GM12878 (cell line): ENCODE measurements around the gene SCYGR1. TPM values are rescaled to one million over a fixed set of nuclear protein-coding genes. Genes with fewer than 3 reads are reported as not detected.

Experiments
- ATAC-seq: fragments of 200-7000 bp; cut with Tn5 transposase; 3 replicates; pipeline ENCODE4 v1.9.1; 2020; ENCODE audit warnings: mild to moderate bottlenecking, moderate library complexity
- BruUV-seq: library from RNA; stranded (reverse); fragments of 400-500 nt; replicated peaks from 2 replicates; lab custom pipeline; 2021; lab: Mats Ljungman, UMichigan
- CTCF ChIA-PET: fragments of 300-600 bp; sonication (Branson Sonifier 250); formaldehyde crosslinking; extraction: SDS; loops from one replicate; lab custom pipeline; 2021; ENCODE audit warnings: inconsistent platforms; lab: Yijun Ruan, JAX
- POLR2A ChIA-PET: fragments of 350-600 bp; formaldehyde crosslinking; extraction: SDS; loops from one replicate; lab custom pipeline; 2021; ENCODE audit warnings: inconsistent platforms; lab: Charles Lee
- RAD21 ChIA-PET: fragments of 300-600 bp; sonication (Branson Sonifier 250); formaldehyde crosslinking; loops from one replicate; lab custom pipeline; 2023; ENCODE audit warnings: antibody characterized with exemption; ENCODE audit not compliant: unreplicated experiment; lab: Charles Lee
- SMC1A ChIA-PET: fragments of 300-600 bp; sonication (Branson Sonifier 250); formaldehyde crosslinking; loops from one replicate; lab custom pipeline; 2023; ENCODE audit not compliant: unreplicated experiment, uncharacterized antibody; lab: Charles Lee
- DNase-seq: peaks from one replicate; pipeline ENCODE4 v3.0.0-alpha.2; 2011; ENCODE audit warnings: low read depth, low spot score
- FAIRE-seq: peaks from 3 replicates; lab custom pipeline; 2011; peaks lifted over from hg19 to GRCh38; lab: Jason Lieb, UNC
- H2AFZ ChIP-seq: 2 replicates; pipeline ENCODE4 v1.6.0; 2011; ENCODE audit warnings: low read depth, low read length, control low read depth; ENCODE audit not compliant: control insufficient read depth
- H3K27ac ChIP-seq: 2 replicates; pipeline ENCODE4 v1.5.1; 2011; ENCODE audit warnings: control low read depth; ENCODE audit not compliant: control insufficient read depth, insufficient read depth
- H3K27me3 ChIP-seq, 2 experiments: replicated peaks in 1 of 2; 2 replicates each; pipeline versions ENCODE4 v1.6.0 to v1.6.1; 2011; ENCODE audit warnings: low read length in 1 of 2; ENCODE audit not compliant: control insufficient read depth in 2 of 2, insufficient read depth in 2 of 2
- H3K36me3 ChIP-seq, 2 experiments: 2 replicates each; pipeline ENCODE4 v1.5.1; 2011; ENCODE audit warnings: low read length in 1 of 2; ENCODE audit not compliant: control insufficient read depth in 2 of 2, insufficient read depth in 2 of 2
- H3K4me1 ChIP-seq: 2 replicates; pipeline ENCODE4 v1.6.1; 2011; ENCODE audit warnings: mild to moderate bottlenecking, low read length, moderate library complexity, mixed read lengths; ENCODE audit not compliant: control insufficient read depth, insufficient read depth
- H3K4me2 ChIP-seq: 2 replicates; pipeline ENCODE4 v1.6.0; 2011; ENCODE audit warnings: control low read depth; ENCODE audit not compliant: control insufficient read depth, insufficient read depth
- H3K4me3 ChIP-seq: fragments of 200-600 bp; sonication (generic); 2 replicates; pipeline ENCODE4 v1.5.1; 2016
- H3K79me2 ChIP-seq: 2 replicates; pipeline ENCODE4 v1.6.0; 2011; ENCODE audit warnings: low read length; ENCODE audit not compliant: control insufficient read depth, insufficient read depth
- H3K9ac ChIP-seq: 2 replicates; pipeline ENCODE4 v1.8.0; 2011; ENCODE audit warnings: low read length, control low read depth, mixed read lengths; ENCODE audit not compliant: control insufficient read depth, insufficient read depth
- H3K9me3 ChIP-seq: replicated peaks from 3 replicates; pipeline ENCODE4 v1.5.1; 2011; ENCODE audit warnings: mild to moderate bottlenecking, low read length; ENCODE audit not compliant: control insufficient read depth, insufficient read depth
- H4K20me1 ChIP-seq: 2 replicates; pipeline ENCODE4 v1.6.0; 2011; ENCODE audit not compliant: control insufficient read depth, insufficient read depth
- CHD2 ChIP-seq: IDR thresholded peaks from 2 replicates; pipeline ENCODE4 v1.6.1; 2011; ENCODE audit warnings: low read depth, low read length, improper control_type of control experiment, borderline replicate concordance
- CREM ChIP-seq: IDR thresholded peaks from 2 replicates; pipeline ENCODE4 v1.6.1; 2014; ENCODE audit warnings: antibody characterized with exemption, low read depth
- EED ChIP-seq: sonication (generic); IDR thresholded peaks from 2 replicates; pipeline ENCODE4 v1.6.1; 2016; ENCODE audit warnings: antibody characterized with exemption, low read depth
- GABPA ChIP-seq: IDR thresholded peaks from 2 replicates; pipeline ENCODE4 v1.6.1; 2014; ENCODE audit warnings: antibody characterized with exemption, low read depth, mild to moderate bottlenecking, inconsistent platforms
- IKZF2 ChIP-seq, 2 experiments: fragments of 450-650 bp; IDR thresholded peaks; 2 replicates each; pipeline ENCODE4 v1.6.1; 2017; ENCODE audit warnings: mild to moderate bottlenecking in 2 of 2, moderate library complexity in 2 of 2
- MXI1 ChIP-seq: fragments of 150-350 bp; IDR thresholded peaks from 2 replicates; pipeline ENCODE4 v1.6.1; 2011; ENCODE audit warnings: low read depth, mild to moderate bottlenecking, inconsistent platforms, low read length, improper control_type of control experiment
- NFYB ChIP-seq: IDR thresholded peaks from 2 replicates; pipeline ENCODE4 v1.6.1; 2011; ENCODE audit warnings: low read depth, mild to moderate bottlenecking, low read length, improper control_type of control experiment, moderate library complexity; ENCODE audit not compliant: insufficient read depth
- PAX8 ChIP-seq: fragments of 450-650 bp; IDR thresholded peaks from 2 replicates; pipeline ENCODE4 v1.6.1; 2017; ENCODE audit warnings: mild to moderate bottlenecking, moderate library complexity
- ZNF217 ChIP-seq: fragments of 450-650 bp; IDR thresholded peaks from 2 replicates; pipeline ENCODE4 v1.6.1; 2017; ENCODE audit warnings: antibody characterized with exemption, mild to moderate bottlenecking
- ZNF622 ChIP-seq: fragments of 450-650 bp; IDR thresholded peaks from 2 replicates; pipeline ENCODE4 v1.6.1; 2017; ENCODE audit warnings: mild to moderate bottlenecking, inconsistent platforms
- WGBS: methylation state at CpG from one replicate; pipeline ENCODE4 v1.1.6; 2016; ENCODE audit warnings: low lambda C conversion rate; ENCODE audit not compliant: insufficient replicate concordance, insufficient coverage; ENCODE audit errors: missing lambda C conversion rate; 5-methylcytosine and 5-hydroxymethylcytosine counted together
- in situ Hi-C: fragments of 300-500 bp; cut with MboI; formaldehyde crosslinking; loops from 9 replicates; pipeline ENCODE4 v1.14.3; 2018; ENCODE audit warnings: mixed read lengths
- intact Hi-C: fragments of 100-400 bp; cut with micrococcal nuclease; formaldehyde crosslinking; loops from one replicate; pipeline ENCODE4 v1.14.2; 2022; ENCODE audit not compliant: unreplicated experiment
- polyA plus RNA-seq, 11 experiments: library from polyadenylated mRNA; depleted of rRNA in 4 of 11; unstranded in 6 of 11; stranded (reverse) in 5 of 11; fragments of >200 nt; fragmentation: Nextera tagmentation in 4 of 11; fragmentation: Illumina TruSeq in 1 of 11; extraction: Ambion mirVana in 4 of 11; extraction: Trizol in 1 of 11; gene quantifications; 1 replicate in 1 of 11; 2 replicates in 10 of 11; pipeline versions ENCODE4 v1.2.1 to v1.2.3, GENCODE V29; 2011 to 2016; ENCODE audit warnings: inconsistent platforms in 2 of 11, missing spikeins in 2 of 11, low read depth in 1 of 11
- total RNA-seq, 4 experiments: library from RNA; depleted of rRNA in 3 of 4; stranded (reverse); fragments of >200 nt in 3 of 4; fragmentation: Illumina TruSeq in 1 of 4; extraction: Trizol in 1 of 4; gene quantifications; 2 replicates each; pipeline versions ENCODE4 v1.2.1 to v1.2.3, GENCODE V29; 2013 to 2021
- TF ChIP-seq, protein P1 (sequence below): fragments of 450-650 bp; IDR thresholded peaks from 2 replicates; pipeline ENCODE4 v1.6.1; 2018; ENCODE audit warnings: mild to moderate bottlenecking, low read depth, moderate library complexity; ENCODE audit not compliant: partially characterized antibody
- TF ChIP-seq, protein P2 (sequence below): fragments of 450-650 bp; formaldehyde crosslinking; IDR thresholded peaks from 2 replicates; pipeline ENCODE4 v1.4.0; 2020; ENCODE audit warnings: mild to moderate bottlenecking, moderate library complexity
- TF ChIP-seq, protein P3 (sequence below): fragments of 450-650 bp; IDR thresholded peaks from 2 replicates; pipeline ENCODE4 v1.6.1; 2017; ENCODE audit warnings: mild to moderate bottlenecking

SCYGR1 gene
- total and polyA plus RNA-seq, 10 of the 15 experiments (the other 5 are each of a cell fraction or from before 2014, with no cell fraction given), result not detected

DNA sequence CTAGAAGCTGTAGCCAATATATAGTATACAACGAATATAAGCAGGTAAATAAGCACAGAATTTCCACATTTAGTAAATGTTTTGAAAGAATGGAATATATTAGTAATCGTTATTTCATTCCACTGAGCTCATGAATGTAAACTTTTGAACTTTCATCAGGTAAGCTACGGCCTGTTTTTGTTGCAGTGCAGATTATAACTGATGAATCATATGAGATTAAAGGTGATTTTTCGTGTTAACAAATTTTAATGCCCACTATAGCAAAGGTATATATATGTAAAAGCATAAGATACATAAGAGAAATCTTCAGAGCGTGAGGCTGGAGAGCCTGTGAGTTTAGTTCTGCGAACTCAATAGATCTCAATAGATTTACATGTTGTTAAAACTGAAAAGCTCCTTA lies 1.1 kb downstream of the SCYGR1 start:
- ChIA-PET POLR2A (interaction anchor here (1.1 to 1.2 kb wide), 5 partner anchors 9 to 77 kb away, joined by 3 to 4 read pairs (median 3); no protein-coding TSS in a partner anchor), CTCF (interaction anchor here (0.9 to 2.4 kb wide), 9 partner anchors 8 to 381 kb away, joined by 3 to 23 read pairs (median 4); partner anchors contain the start of gene AGFG1), RAD21 (interaction anchor here (0.9 to 2.2 kb wide), 7 partner anchors 12 to 88 kb away, joined by 3 to 10 read pairs (median 4); no protein-coding TSS in a partner anchor), SMC1A (interaction anchor here (0.9 to 2.0 kb wide), 12 partner anchors 8 to 397 kb away, joined by 3 to 14 read pairs (median 5); no protein-coding TSS in a partner anchor)
- Histone ChIP-seq H3K4me3 (no peak overlapping the region), H3K27me3 (no peaks in the 10 kb centered on the region), H3K36me3 (no peaks in the 10 kb centered on the region), H3K79me2 (no peaks in the 10 kb centered on the region), H3K9ac (no peak overlapping the region), H2AFZ (no peak overlapping the region), H3K27ac (no peak overlapping the region), H3K4me1 (no peaks in the 10 kb centered on the region), H4K20me1 (no peaks in the 10 kb centered on the region), H3K9me3 (no peaks in the 10 kb centered on the region), H3K4me2 (no peak overlapping the region)
- 57% methylated on average over 6 of the region's 6 CpGs for WGBS
- intact Hi-C loops, result no loop called here
- BruUV-seq, result no TSS peak
- no peak for DNase-seq
- no peak for ATAC-seq
- no peak for FAIRE-seq
- in situ Hi-C loops, result no loop called here
- TF ChIP-seq ZNF217, result no peak
- TF ChIP-seq, protein P1, sequence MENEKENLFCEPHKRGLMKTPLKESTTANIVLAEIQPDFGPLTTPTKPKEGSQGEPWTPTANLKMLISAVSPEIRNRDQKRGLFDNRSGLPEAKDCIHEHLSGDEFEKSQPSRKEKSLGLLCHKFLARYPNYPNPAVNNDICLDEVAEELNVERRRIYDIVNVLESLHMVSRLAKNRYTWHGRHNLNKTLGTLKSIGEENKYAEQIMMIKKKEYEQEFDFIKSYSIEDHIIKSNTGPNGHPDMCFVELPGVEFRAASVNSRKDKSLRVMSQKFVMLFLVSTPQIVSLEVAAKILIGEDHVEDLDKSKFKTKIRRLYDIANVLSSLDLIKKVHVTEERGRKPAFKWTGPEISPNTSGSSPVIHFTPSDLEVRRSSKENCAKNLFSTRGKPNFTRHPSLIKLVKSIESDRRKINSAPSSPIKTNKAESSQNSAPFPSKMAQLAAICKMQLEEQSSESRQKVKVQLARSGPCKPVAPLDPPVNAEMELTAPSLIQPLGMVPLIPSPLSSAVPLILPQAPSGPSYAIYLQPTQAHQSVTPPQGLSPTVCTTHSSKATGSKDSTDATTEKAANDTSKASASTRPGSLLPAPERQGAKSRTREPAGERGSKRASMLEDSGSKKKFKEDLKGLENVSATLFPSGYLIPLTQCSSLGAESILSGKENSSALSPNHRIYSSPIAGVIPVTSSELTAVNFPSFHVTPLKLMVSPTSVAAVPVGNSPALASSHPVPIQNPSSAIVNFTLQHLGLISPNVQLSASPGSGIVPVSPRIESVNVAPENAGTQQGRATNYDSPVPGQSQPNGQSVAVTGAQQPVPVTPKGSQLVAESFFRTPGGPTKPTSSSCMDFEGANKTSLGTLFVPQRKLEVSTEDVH, result no peak
- TF ChIP-seq IKZF2 (IDR thresholded peaks at IDR 0.05), result no peak
- TF ChIP-seq, protein P2, sequence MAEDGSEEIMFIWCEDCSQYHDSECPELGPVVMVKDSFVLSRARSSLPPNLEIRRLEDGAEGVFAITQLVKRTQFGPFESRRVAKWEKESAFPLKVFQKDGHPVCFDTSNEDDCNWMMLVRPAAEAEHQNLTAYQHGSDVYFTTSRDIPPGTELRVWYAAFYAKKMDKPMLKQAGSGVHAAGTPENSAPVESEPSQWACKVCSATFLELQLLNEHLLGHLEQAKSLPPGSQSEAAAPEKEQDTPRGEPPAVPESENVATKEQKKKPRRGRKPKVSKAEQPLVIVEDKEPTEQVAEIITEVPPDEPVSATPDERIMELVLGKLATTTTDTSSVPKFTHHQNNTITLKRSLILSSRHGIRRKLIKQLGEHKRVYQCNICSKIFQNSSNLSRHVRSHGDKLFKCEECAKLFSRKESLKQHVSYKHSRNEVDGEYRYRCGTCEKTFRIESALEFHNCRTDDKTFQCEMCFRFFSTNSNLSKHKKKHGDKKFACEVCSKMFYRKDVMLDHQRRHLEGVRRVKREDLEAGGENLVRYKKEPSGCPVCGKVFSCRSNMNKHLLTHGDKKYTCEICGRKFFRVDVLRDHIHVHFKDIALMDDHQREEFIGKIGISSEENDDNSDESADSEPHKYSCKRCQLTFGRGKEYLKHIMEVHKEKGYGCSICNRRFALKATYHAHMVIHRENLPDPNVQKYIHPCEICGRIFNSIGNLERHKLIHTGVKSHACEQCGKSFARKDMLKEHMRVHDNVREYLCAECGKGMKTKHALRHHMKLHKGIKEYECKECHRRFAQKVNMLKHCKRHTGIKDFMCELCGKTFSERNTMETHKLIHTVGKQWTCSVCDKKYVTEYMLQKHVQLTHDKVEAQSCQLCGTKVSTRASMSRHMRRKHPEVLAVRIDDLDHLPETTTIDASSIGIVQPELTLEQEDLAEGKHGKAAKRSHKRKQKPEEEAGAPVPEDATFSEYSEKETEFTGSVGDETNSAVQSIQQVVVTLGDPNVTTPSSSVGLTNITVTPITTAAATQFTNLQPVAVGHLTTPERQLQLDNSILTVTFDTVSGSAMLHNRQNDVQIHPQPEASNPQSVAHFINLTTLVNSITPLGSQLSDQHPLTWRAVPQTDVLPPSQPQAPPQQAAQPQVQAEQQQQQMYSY (CRISPR knock-in tag), result no peak
- no peak for TF ChIP-seq CHD2
- TF ChIP-seq MXI1, result no peak
- TF ChIP-seq CREM, result no peak
- TF ChIP-seq, protein P3, sequence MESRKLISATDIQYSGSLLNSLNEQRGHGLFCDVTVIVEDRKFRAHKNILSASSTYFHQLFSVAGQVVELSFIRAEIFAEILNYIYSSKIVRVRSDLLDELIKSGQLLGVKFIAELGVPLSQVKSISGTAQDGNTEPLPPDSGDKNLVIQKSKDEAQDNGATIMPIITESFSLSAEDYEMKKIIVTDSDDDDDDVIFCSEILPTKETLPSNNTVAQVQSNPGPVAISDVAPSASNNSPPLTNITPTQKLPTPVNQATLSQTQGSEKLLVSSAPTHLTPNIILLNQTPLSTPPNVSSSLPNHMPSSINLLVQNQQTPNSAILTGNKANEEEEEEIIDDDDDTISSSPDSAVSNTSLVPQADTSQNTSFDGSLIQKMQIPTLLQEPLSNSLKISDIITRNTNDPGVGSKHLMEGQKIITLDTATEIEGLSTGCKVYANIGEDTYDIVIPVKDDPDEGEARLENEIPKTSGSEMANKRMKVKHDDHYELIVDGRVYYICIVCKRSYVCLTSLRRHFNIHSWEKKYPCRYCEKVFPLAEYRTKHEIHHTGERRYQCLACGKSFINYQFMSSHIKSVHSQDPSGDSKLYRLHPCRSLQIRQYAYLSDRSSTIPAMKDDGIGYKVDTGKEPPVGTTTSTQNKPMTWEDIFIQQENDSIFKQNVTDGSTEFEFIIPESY, result no peak
- TF ChIP-seq EED, result no peak
- no peak for TF ChIP-seq ZNF622
- TF ChIP-seq NFYB, result no peak
- no peak for TF ChIP-seq GABPA
- no peak for TF ChIP-seq PAX8
